Nephron progenitor cell (in vitro differentiated cells): Measurements from ENCODE around the gene PER2.

Experiments
- DNase-seq: peaks from one replicate; pipeline ENCODE4 v3.0.0; 2021
- H3K27ac Mint-ChIP-seq: 2 replicates; pipeline ENCODE4 v1.8.0; 2021; ENCODE audit warnings: mild to moderate bottlenecking, moderate library complexity, mixed read lengths
- H3K27me3 Mint-ChIP-seq: 2 replicates; pipeline ENCODE4 v1.8.0; 2021; ENCODE audit warnings: mild to moderate bottlenecking, low read depth, mixed read lengths; ENCODE audit not compliant: poor library complexity
- H3K36me3 Mint-ChIP-seq: 2 replicates; pipeline ENCODE4 v1.8.0; 2021; ENCODE audit warnings: low read depth, mixed read lengths
- H3K4me1 Mint-ChIP-seq: 2 replicates; pipeline ENCODE4 v1.8.0; 2021; ENCODE audit warnings: mixed read lengths
- H3K4me3 Mint-ChIP-seq: 2 replicates; pipeline ENCODE4 v1.8.0; 2021; ENCODE audit warnings: mild to moderate bottlenecking, moderate library complexity, mixed read lengths
- H3K9me3 Mint-ChIP-seq: 2 replicates; pipeline ENCODE4 v1.8.0; 2021; ENCODE audit warnings: mild to moderate bottlenecking, moderate library complexity, mixed read lengths
- TF ChIP-seq, protein P1 (sequence below): fragments of 200-600 bp; sonication (generic); IDR thresholded peaks from 2 replicates; pipeline ENCODE4 v1.5.0; 2021; ENCODE audit warnings: antibody characterized with exemption

The PER2 gene

GRCh38 chr2:238225911-238226697, 62.3 kb downstream of the PER2 start:
- peaks cover 29% of the 10 kb centered on the region for H3K27me3 Mint-ChIP-seq
- H3K4me1 Mint-ChIP-seq = peaks cover 26% of the 10 kb centered on the region
- no peak overlapping the region for H3K27ac Mint-ChIP-seq
- H3K36me3 Mint-ChIP-seq = peaks cover 5% of the 10 kb centered on the region
- no peak overlapping the region for H3K4me3 Mint-ChIP-seq
- DNase-seq = no peak
- TF ChIP-seq, protein P1, sequence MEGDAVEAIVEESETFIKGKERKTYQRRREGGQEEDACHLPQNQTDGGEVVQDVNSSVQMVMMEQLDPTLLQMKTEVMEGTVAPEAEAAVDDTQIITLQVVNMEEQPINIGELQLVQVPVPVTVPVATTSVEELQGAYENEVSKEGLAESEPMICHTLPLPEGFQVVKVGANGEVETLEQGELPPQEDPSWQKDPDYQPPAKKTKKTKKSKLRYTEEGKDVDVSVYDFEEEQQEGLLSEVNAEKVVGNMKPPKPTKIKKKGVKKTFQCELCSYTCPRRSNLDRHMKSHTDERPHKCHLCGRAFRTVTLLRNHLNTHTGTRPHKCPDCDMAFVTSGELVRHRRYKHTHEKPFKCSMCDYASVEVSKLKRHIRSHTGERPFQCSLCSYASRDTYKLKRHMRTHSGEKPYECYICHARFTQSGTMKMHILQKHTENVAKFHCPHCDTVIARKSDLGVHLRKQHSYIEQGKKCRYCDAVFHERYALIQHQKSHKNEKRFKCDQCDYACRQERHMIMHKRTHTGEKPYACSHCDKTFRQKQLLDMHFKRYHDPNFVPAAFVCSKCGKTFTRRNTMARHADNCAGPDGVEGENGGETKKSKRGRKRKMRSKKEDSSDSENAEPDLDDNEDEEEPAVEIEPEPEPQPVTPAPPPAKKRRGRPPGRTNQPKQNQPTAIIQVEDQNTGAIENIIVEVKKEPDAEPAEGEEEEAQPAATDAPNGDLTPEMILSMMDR = no peak
- H3K9me3 Mint-ChIP-seq = peaks cover 4% of the 10 kb centered on the region

- H3K4me3 Mint-ChIP-seq = no peak overlapping the region
Observed at GRCh38 chr2:238225121-238225520, 63.3 kb downstream of the PER2 start.

DNA sequence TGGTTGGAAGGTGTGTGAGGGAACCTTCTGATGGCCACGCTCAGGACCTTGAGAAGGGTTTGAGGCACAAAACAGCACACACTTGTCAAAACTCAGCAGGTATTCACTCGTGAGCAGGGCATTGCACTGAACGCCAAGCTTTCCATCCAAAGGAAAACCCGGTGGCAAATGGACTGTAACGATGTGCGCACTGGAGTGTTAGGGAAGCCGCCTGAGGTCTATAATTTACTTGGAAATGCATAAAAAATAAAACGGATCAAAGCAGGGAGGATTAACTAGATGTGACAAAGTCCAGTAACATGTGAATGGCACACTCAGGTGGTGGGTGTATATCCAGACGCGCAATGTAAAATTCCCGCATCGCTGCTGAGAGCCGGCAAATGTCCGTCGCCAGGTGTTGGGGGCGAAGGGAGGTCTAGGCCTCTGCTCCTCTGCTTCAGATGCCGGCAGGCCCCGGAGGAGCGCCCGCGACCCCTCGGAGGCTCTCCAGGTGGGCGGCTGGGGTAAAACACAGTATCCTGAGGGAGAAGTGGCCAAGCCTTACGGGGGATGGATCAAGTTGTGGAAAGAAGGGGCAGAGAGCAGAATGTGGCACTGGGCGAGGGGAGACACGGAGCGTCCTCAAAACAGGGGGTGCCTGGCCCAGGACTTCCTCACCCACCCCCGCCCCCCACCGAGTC, 63.9 kb downstream of the PER2 start:
- peaks cover 5% of the 10 kb centered on the region for H3K36me3 Mint-ChIP-seq
- TF ChIP-seq, protein P1 = no peak
- no peak overlapping the region for H3K4me3 Mint-ChIP-seq
- H3K27ac Mint-ChIP-seq = no peak overlapping the region
- H3K9me3 Mint-ChIP-seq = peaks cover 6% of the 10 kb centered on the region
- peaks cover 15% of the 10 kb centered on the region for H3K4me1 Mint-ChIP-seq
- no peak for DNase-seq
- H3K27me3 Mint-ChIP-seq = peaks cover 13% of the 10 kb centered on the region

More at GRCh38 chr2:238225121-238225520, 63.3 kb downstream of the PER2 start:
- Mint-ChIP-seq H3K27me3 (peaks cover 19% of the 10 kb centered on the region), H3K27ac (no peak overlapping the region), H3K9me3 (peaks cover 7% of the 10 kb centered on the region), H3K36me3 (peaks cover 5% of the 10 kb centered on the region), H3K4me1 (peaks cover 16% of the 10 kb centered on the region)
- DNase-seq = no peak
- TF ChIP-seq, protein P1 = no peak

GRCh38 chr2:238220892-238221521, 67.4 kb downstream of the PER2 start:
- Mint-ChIP-seq H3K27me3 (peaks cover 3% of the 10 kb centered on the region), H3K27ac (no peak overlapping the region), H3K4me3 (no peak overlapping the region), H3K9me3 (peaks cover 12% of the 10 kb centered on the region), H3K4me1 (peaks cover 12% of the 10 kb centered on the region), H3K36me3 (no peaks in the 10 kb centered on the region)
- TF ChIP-seq, protein P1 = no peak
- DNase-seq = no peak

DNA sequence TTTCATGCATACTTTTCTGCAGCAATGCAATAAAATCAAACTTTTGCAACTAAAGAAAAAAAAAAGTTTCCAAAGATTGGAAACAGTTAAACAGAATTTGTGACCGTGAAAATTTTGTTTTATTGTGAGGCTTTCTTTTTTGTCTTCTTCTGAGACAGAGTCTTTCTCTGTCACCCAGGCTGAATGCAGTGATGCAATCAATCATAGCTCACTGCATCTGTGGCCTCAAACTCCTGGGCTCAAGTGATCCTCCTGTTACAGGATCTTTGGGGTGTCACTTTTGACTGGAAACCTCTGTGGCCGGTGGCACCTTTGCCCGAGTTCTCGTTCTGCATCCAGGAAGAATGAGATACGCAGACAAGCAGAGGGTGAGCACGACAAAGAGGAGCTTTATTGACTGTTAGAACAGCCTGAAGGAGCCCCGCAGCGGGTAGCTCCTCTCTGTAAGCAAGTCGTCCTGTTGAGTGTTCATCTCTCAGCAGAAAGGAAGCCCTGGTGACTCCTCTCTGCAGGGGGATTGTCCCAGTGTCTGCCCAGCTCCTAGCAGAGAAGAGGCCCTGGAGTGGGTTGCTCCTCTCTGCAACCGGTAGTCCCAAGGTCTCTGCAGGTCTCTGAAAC, 68.0 kb downstream of the PER2 start:
- H3K36me3 Mint-ChIP-seq = no peaks in the 10 kb centered on the region
- H3K4me3 Mint-ChIP-seq = no peak overlapping the region
- H3K9me3 Mint-ChIP-seq = peaks cover 13% of the 10 kb centered on the region
- TF ChIP-seq, protein P1 = no peak
- DNase-seq = no peak
- peaks cover 3% of the 10 kb centered on the region for H3K27me3 Mint-ChIP-seq
- H3K27ac Mint-ChIP-seq = no peak overlapping the region
- peaks cover 12% of the 10 kb centered on the region for H3K4me1 Mint-ChIP-seq
